ENCODE measurements around the gene NYNRIN.
"Not testable (repeated sequence)": the region's sequence is repeated elsewhere in the genome, so short reads cannot be mapped to it uniquely, and the experiment has no call there.

The NYNRIN gene

DNA sequence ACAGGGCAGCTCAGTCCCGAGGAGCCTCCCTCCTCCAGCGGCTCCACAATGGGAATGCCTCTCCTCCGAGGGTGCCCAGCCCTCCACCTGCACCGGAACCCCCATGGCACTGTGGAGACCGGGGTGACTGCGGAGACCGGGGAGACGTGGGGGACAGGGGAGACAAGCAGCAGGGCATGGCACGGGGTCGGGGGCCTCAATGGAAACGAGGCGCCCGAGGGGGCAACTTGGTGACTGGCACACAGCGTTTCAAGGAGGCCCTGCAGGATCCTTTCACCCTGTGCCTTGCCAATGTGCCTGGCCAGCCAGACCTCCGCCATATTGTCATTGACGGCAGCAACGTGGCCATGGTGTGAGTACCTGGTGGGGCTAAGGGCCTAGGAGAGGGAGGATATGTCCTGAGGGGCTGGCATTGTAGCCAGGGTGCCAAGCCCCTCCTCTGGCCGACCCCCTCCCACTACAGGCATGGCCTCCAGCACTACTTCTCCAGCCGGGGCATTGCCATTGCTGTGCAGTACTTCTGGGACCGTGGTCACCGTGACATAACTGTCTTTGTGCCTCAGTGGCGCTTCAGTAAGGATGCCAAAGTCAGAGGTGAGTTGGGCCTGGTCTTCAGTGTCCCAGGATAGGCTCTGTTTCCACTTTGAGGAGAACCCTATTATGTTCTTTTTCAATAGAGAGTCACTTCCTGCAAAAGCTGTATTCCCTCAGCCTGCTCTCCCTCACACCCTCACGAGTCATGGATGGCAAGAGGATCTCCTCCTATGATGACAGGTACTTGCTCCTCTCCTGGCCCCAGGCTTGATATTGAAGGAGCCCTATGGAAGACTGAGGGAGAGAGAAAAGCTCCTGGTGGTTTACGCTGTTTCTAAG is 33.7 kb downstream of the NYNRIN start:
- DNase-seq, result peak in 1 of 3 donors; percentile 21

DNA sequence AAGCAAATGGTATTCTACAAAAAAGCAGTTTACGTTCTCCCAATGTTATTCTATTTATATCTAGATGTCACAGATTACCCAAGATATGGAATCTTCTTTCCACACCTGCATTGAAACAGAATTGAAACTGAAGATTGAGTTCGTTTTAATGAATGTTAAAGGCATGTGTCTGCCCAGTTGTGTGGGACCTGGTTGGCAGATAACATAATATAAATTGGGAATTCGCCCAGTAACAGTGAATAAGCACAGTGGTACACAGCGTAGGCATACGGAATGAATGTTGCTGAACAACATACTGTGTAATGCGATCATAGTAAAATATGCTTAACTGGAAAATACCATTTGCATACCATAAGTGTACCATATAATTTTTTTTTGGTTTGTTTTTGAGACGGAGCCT is 35.2 kb downstream of the NYNRIN start:
- DNase-seq, result no peak

DNA sequence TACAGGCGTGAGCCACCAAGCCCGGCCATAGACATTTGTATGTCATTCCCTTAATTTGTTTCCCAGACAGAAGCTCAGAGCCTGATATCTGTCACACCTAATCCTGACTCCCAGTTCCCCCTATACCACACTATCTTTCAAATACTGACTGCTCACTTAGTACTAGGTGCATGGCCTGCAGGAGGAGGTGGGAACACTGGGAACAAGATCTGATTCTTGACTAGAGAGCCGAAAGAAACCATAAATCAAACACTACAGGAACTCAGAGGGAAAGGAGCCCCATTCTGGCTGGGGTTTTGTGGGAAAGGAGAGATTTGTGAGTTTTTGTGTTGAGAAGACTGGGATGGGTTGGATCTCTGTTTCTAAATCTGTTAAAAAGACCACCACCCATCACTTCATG is 35.9 kb downstream of the NYNRIN start:
- DNase-seq, result no peak

DNA sequence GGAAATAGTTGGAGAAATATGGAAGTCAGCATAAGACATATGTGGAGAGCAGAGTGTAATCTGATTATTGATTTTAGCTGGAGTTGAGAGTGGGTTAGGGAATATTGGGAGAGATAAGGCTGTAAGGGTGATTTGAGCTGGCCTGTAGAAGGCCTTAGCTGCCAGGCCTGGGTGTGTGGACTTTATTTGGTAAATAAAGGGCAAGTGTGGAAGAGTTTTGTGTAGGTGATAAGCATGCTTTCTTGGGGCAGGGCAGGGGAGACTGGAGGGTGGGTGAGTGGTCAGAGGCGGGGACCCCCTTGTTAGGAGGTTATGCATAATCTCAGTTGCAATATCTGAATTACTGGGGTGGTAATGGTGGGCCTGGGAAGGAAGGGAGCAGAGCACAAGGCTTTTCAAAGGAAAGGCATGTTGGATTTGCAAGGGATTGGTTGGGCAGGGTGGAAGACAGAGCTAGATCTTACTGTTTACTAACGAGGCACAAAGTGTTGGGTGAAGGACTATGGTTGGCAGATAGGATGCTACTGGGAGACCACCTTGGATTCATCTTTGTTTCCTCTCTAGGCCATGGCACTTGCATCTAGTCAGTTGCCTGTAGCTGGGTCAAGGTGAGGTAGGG is 36.5 kb downstream of the NYNRIN start:
- DNase-seq, result no peak

DNA sequence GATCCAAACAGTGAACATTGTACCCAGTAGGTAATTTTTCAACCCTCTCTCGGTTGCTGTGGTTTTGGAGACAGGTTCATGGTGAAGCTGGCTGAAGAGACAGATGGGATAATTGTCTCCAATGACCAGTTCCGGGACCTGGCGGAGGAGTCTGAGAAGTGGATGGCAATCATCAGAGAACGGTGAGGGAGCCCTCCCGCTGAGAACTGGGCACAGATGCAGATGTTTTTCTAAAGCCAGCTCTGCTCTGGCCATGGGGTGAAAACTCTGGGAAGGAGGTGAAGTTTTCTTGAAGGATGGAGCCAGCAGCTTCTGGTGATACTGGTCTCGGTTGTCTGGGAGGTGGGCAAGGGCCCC is 37.2 kb downstream of the NYNRIN start:
- no peak for DNase-seq

DNA sequence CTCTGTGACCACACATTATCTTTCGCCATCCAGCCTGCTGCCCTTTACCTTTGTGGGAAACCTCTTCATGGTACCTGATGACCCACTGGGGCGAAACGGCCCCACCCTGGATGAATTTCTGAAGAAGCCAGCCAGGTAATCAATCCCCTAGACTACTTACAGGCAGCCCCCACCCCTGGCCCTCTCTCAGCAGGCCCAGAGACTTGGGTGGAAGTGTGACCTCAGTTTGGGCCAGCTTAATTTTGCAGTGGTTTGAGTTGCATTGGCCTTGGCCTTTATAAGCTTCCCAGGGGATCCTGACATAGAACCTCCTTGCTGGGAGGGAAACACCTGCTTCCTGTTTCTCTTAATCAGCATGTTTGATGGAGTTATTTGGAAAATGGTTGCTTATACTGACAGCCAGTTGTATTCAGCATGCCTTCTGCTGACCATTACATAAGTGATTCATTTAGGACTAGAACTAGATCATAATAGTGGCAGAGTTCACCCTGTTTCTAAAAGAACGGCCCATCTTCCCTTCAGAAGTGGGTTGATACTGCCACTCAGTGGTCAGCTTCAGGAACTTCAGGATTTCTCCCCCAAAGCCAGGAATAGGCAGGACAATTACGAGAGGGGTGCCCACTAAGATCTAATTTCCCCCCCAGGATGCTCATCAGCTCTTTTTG is 37.7 kb downstream of the NYNRIN start:
- DNase-seq, result peak; percentile 74 to 86 (median 86)

DNA sequence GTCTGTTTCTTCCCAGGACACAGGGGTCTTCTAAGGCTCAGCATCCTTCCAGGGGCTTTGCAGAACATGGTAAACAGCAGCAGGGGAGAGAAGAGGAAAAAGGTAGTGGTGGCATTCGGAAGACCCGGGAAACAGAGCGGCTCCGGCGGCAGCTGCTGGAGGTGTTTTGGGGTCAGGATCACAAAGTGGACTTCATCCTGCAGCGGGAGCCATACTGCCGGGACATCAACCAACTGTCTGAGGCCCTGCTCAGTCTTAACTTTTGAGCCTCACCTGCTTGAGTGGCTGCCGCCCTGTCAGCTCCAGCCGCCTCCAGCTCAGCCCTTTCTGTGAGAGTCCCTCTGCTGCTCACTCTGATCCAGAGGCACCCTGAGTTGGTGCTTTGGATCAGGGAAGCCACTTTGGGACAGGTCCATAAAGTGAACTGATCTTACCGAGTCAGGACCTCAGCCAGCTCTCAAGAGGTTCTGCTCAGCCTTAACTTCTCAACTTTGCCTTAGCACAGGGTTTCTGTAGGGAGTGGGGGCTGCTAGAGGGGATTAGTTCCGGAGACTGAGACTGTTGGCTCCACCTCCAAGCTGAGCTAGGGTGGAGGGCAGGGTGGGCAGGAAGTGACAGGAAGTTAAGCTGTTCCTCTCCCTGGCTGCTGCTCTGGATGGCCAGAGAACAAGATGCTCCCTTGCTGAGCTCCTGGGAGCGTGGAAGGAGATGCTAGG is 38.4 kb downstream of the NYNRIN start:
- no peak for DNase-seq

DNA sequence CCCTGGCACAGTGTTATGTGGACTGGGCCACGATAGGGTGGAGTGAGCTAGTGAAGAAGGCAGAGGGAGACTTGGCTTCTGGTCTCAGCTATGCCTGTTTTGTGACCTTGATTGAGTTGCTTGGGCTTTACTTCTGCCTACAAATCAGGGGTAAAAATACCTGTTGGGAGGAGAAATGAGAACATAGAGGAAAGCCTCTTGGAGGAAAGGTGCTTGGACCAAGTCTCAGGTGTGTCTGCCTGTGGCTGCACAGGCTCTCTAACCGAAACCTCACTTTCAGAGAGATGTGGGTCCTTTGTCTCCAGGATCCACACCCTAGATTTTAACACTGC is 38.9 kb downstream of the NYNRIN start:
- no peak for DNase-seq

DNA sequence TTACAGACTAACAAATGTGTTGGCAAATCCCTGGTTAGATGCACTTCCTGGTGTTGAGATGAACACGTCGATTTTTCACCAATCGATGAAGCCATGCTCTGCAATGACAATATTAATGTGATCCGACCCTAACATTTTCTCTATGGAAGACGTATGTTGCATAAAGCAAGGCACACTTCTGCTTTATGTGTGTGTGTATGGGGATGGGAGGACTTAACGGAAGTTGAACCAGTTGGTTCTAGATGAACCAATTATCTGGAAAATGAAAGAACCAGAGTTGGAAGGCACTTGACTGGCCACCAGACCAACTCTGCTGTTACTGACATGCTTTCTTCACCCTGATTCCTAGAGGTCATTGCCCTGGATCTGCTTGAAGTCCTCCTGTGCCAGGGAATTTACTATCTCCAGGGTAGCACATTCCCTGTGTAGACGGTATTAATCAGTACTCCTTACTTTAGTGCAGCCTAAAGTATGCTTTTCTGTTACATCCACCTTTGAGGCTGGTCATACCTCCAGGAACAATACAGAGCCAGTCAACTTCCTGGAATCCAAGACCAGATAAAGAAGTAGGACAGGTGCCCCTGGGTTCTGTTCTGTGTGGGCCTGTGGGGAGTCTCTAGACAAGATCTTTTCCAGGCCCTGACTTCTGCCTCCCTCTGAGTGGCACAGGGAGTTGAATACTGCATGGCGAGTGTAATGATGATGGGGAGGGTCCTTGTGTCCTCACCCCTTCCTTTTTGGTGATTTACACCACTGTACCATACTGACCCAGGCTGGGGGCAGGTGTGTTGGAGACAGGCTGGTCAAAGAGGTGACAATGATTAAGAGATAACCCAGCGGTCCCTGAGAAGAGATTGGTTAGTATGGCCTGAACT is 39.7 kb downstream of the NYNRIN start:
- DNase-seq, result peak; percentile 47 to 69 (median 60)

DNA sequence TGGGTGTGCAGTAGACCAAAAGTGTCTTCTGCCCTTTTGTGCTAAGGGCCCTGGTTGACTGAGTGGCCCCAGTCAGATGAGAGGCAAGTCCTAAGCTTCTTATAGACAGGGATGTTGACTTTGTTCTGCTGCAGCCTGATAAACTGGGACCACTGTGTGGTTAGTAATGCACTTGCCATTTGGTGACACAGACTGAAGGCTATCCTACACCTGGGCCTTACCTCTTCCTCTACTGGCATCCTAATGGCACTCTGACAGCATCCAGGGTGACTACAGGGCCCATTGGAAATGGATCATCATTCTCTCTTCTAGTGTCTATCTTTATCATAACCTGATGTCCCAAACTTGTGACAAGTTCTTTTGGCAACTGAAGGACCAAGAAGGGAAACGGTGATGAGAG is 40.5 kb downstream of the NYNRIN start:
- peak in 1 of 3 donors; percentile 15 for DNase-seq

DNA sequence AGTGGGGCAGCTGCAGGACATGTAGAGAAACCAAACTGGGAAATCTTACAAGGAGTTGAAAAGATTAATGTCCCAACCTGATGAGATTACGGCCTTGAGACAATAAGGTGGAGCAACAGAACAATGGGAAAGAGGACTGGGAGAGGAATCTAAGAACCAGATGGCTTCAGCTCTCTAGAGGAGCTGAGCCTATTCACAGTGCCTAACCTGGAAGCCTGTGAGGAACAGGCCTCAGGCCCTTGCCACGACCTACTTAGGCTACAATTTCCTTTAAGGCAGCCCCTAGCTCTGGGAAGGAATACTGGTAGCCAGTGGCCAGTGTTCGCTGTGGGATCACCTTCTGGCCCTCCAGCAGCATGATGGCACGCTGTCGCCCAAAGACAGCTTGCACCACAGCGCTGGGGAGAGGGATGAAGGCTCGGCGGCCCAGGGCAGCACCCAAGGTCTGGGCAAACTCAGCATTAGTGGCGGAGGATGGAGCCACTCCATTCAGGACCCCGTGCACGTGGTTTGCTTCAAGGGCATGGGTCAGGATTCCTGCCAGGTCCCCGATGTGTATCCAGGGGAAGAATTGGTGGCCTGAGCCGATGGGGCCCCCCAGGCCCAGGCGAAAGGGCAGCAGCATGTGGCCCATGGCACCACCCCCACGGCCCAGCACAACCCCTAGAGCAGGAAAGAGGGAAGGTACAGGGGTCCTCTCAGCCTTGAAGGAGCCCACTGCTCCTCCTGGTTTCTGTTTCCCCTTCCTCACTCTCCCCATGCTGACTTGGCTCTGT is 41.2 kb downstream of the NYNRIN start:
- DNase-seq, result peak in 1 of 3 donors; percentile 13

DNA sequence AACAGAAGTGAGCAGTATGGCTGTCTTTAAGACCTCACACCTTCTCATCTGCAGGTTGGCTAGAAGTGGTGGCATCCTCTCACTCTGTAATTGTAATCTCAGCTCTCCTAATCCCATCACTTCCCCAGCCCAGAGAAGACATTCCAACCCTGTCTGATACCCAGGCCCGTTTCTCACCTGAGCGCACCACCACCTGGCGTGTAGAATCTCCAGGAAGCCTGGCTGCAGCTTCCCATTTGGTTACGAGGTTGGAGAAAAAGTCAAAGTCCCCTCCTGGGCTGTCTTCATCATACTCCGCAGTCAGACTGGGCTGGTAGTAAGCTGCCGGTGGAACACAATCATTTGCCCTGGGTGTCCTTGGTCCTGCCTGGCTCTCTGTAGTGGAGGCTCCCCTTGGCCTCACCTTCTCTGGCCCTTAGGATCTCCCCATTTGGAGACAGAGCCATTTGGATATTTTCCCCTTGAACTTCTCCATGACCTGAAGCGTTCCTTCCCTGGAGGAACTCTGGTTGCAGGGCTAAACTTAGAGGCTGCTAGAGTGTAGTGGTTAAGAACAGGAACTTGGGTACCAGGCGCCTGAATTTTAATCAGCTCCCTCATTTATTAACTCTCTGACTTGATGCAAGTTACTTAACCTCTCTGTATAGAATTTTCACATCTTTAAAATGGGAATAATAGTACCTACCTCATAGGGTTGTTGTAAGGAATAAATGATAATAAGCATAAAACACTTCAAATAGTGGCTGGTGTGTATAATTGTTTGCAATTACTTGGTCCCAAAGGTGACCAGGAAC is 42.0 kb downstream of the NYNRIN start:
- peak in 1 of 3 donors; percentile 14 for DNase-seq

DNA sequence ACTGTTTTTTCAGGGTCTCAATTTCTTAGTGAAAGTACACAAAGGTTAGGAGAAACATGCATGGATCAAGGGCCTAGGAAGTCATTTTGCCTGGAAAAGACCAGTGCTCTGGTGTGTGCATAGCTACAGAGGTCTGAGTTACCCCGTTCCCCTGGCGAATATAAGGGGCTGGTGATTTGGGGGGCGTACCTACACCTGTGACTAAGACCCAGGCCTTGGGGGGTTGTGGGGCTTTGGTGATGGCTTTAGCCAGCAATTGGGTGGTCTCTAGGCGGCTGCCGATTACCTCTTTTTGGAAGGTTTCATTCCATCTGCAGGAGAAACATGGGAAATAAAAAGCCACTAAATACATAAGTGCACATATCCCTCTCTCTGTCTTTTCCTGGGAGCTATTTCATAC is 42.7 kb downstream of the NYNRIN start:
- DNase-seq, result peak in 1 of 3 donors; percentile 5

DNA sequence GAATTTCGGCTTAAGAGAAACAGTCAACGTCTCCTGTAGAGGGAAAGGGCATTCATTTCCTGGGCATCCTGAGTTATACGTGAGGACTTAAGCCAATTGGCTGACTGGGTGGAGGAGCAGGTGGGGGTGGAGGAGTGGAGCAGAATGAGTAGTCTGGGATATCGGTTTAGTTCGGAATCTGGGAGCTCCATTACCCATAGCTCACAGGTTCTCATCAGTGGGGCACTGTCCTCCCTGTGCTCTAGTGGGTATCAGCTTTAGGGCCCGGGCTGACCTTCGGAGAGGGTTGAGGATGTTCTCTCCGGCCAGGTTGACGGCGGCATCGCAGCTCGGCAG is 43.1 kb downstream of the NYNRIN start:
- no peak for DNase-seq

DNA sequence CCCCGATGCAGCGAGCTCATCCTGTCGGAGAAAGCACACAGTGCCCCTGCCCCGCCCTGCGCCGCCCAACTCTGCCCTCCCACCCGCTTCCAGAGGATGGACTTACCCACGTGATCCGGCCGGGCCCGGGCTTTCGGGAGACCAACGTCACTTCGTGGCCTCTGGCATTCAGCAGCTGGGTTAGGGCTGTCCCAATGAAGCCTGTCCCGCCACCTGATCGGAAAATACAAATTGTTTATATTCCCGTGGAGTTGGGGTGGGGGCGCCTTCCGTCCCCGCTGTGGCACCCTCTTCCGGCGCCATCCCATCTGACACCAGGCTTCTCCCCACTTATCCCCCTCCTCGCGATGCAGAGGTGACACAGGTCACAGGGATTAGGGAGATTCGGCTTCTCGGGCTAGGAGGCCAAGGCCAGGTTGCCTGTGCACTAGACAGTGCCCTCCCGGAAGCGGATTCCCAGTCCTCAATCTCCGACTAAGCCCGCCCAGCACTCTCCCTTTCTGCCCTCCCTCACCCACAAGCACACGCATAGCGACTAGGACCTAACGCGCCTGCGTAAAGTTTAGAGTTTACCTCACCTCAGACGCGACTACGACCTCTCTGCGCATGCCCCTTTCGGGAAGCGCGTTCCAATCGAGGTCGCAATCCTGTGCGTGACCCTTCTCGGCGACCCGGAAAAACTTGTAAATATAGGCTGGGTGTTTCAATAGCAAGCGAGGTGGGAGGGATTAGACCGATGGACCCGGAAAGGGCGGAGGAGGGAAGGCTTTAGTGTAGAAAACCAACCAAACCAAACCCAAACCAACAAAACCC is 43.6 kb downstream of the NYNRIN start, which contains the start of gene SDR39U1:
Gene SDR39U1, minus strand, starts transcription at position 537 of the 813 bp plus-strand sequence. Its CDS starts 7 bp downstream, at position 530.
- DNase-seq, result peak; percentile 98 to 100 (median 100)

DNA sequence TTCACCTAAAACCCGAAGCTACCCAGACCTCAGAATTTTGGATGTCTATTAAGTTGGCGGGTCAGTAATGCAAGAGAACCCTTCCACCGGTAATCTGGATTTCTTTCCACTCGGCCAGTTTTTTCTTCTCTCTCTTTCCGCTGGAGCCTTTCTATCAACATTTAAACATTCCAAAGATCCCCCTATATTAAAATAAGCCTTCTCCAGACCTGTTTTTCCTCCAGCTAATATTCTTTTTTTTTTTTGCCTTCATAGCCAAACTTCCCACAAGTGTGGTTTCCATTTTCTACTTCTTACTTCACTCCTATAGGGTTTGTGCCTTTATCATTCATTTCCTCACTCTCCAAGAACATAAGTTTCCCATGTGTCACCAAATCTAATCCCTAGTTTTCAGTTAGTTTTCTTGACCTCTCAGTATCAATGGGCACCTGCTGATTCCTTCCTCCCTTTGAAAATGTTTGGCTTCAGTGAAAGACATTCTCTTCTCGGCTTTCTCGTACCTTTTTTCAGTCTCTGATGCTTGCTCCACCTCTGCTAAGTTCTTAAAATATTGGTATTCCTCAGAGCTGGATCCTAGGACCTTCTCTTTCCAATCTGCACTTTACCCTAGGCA is 44.4 kb downstream of the NYNRIN start:
- peak; percentile 40 to 66 (median 61) for DNase-seq

DNA sequence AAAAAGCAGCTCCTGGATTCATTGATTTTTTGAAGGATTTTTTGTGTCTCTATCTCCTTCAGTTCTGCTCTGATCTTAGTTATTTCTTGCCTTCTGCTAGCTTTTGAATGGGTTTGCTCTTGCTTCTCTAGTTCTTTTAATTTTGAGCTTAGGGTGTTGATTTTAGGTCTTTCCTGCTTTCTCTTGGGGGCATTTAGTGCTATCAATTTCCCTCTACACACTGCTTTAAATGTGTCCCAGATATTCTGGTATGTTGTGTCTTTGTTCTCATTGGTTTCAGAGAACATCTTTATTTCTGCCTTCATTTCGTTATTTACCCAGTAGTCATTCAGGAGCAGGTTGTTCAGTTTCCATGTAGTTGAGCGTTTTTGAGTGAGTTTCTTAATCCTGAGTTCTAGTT is 52.0 kb downstream of the NYNRIN start:
- DNase-seq, result not testable (repeated sequence)

DNA sequence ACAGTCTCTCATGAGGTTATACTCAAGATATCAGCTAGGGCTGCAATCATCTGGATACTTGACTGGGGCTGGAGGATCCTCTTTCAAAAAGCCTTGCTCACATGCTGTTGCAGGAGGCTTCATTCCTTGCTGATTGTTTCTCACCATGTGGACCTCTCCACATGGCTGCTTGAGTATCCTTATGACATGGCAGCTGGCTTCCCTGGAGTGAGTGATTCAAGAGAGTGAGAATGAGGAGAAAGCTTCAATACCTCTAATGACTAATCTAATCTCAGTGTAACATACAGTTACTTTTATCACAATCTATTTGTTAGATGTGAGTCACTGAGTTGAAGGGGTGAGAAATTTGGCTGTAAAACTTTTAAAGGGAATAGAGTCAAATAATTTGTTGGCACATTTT is 58.2 kb downstream of the NYNRIN start:
- DNase-seq, result no peak

DNA sequence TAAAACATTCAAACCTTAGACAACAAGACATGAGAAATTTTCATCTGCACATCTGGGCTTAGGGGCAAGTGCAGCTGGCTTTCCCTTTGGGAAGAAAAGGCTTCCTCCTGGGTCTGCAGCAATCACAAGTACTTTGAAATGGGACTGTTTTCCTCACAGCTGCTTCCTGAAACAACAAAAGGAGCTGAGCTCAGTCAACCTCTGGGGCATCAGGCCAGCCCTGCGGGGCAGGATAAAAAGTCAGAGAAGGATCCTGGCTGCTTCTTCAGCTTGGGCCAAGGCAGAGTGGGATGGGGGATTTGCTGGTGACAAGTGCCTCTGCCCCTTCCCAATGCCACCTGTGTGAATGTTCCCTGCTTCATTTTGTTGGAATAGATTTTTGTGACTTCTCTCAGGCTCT is 59.9 kb downstream of the NYNRIN start:
- no peak for DNase-seq
